Measurements from ENCODE around the gene RALGAPB. TPM values are rescaled to one million over a fixed set of nuclear protein-coding genes. Genes with fewer than 3 reads are reported as not detected.

Gene RALGAPB
- total RNA-seq, 4 donors from 2014 or later: 54.7 to 69.2 (median 61.1) TPM

GRCh38 chr20:38534756-38535155 lies 62.1 kb downstream of the RALGAPB start:
- no peaks in the 10 kb centered on the region for H3K27me3 ChIP-seq
- no peak overlapping the region for H3K27ac ChIP-seq
- DNase-seq: no peak
- TF ChIP-seq POLR2A (IDR thresholded peaks at IDR 0.05): no peak
- TF ChIP-seq CTCF (IDR thresholded peaks at IDR 0.05): no peak
- H3K4me3 ChIP-seq: no peak overlapping the region
- H3K9me3 ChIP-seq: peaks cover 0 to 5% (median 0%) of the 10 kb centered on the region in 4 donors
- H3K36me3 ChIP-seq: peaks cover 0 to 96% (median 0%) of the 10 kb centered on the region in 3 donors
- H3K4me1 ChIP-seq: no peaks in the 10 kb centered on the region

GRCh38 chr20:38536310-38536709 lies 63.7 kb downstream of the RALGAPB start:
- DNase-seq: no peak
- Histone ChIP-seq H3K36me3 (peaks cover 0 to 97% (median 0%) of the 10 kb centered on the region in 3 donors), H3K4me3 (no peak overlapping the region), H3K4me1 (no peaks in the 10 kb centered on the region), H3K27me3 (no peaks in the 10 kb centered on the region), H3K27ac (no peak overlapping the region), H3K9me3 (peaks cover 0 to 5% (median 0%) of the 10 kb centered on the region in 4 donors)
- TF ChIP-seq CTCF (IDR thresholded peaks at IDR 0.05) (no peak), POLR2A (IDR thresholded peaks at IDR 0.05) (no peak)

- Histone ChIP-seq H3K27ac (no peak overlapping the region), H3K36me3 (peaks cover 0 to 97% (median 0%) of the 10 kb centered on the region in 3 donors), H3K27me3 (no peaks in the 10 kb centered on the region), H3K4me1 (no peaks in the 10 kb centered on the region), H3K9me3 (peaks cover 0 to 5% (median 0%) of the 10 kb centered on the region in 4 donors), H3K4me3 (no peak overlapping the region)
- DNase-seq: no peak
- TF ChIP-seq CTCF (IDR thresholded peaks at IDR 0.05): no peak
- TF ChIP-seq POLR2A (IDR thresholded peaks at IDR 0.05): no peak
Measured at GRCh38 chr20:38537176-38537575, 64.5 kb downstream of the RALGAPB start.

GRCh38 chr20:38538789-38539188 lies 66.1 kb downstream of the RALGAPB start:
- DNase-seq: no peak
- TF ChIP-seq POLR2A (IDR thresholded peaks at IDR 0.05) (no peak), CTCF (IDR thresholded peaks at IDR 0.05) (no peak)
- Histone ChIP-seq H3K4me3 (no peak overlapping the region), H3K27ac (no peak overlapping the region), H3K27me3 (no peaks in the 10 kb centered on the region), H3K4me1 (no peaks in the 10 kb centered on the region), H3K36me3 (peaks cover 0 to 97% (median 0%) of the 10 kb centered on the region in 3 donors), H3K9me3 (peaks cover 0 to 5% (median 0%) of the 10 kb centered on the region in 4 donors)

- no peaks in the 10 kb centered on the region for H3K4me1 ChIP-seq
- no peak for DNase-seq
- TF ChIP-seq POLR2A (IDR thresholded peaks at IDR 0.05) (no peak), CTCF (IDR thresholded peaks at IDR 0.05) (no peak)
- H3K9me3 ChIP-seq: peaks cover 0 to 5% (median 0%) of the 10 kb centered on the region in 4 donors
- H3K4me3 ChIP-seq: no peak overlapping the region
- H3K27ac ChIP-seq: no peak overlapping the region
- H3K36me3 ChIP-seq: peaks cover 0 to 95% (median 0%) of the 10 kb centered on the region in 3 donors
- H3K27me3 ChIP-seq: no peaks in the 10 kb centered on the region
Measured at GRCh38 chr20:38543014-38543906, 70.6 kb downstream of the RALGAPB start.
